CD4-positive, alpha-beta T cell treated with Interleukin-2 at 100 ng/mL for 4 hours (primary cell): ENCODE measurements around the gene GSX2.
"Not testable (repeated sequence)": the region's sequence is repeated elsewhere in the genome, so short reads cannot be mapped to it uniquely, and the experiment has no call there.

Experiments
- DNase-seq: peaks from one replicate; pipeline ENCODE4 v3.0.0-alpha.2; 2020; ENCODE audit warnings: low spot score

Gene GSX2

GRCh38 chr4:54103190-54103574 is 3.2 kb downstream of the GSX2 start:
- DNase-seq, result no peak

DNA sequence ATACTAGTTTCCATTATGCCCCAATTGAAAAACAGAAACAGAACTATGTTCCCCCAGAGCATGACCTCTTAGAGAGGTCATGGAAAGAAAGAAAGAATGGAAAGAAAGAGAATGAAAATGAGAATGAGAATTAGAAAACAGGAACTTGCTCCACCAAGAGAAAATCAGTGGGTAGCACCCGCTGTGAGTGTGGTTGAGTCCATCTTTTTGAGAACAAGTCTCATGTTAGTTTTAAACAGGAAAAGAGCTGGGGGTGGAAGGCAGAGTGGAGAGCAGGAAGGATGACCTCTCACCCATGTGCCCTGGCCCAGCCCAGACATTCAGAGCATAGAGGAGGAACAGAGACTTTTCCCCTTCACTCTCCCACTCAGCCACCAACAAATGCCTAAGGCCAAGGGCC is 4.9 kb downstream of the GSX2 start:
- no peak for DNase-seq

DNA sequence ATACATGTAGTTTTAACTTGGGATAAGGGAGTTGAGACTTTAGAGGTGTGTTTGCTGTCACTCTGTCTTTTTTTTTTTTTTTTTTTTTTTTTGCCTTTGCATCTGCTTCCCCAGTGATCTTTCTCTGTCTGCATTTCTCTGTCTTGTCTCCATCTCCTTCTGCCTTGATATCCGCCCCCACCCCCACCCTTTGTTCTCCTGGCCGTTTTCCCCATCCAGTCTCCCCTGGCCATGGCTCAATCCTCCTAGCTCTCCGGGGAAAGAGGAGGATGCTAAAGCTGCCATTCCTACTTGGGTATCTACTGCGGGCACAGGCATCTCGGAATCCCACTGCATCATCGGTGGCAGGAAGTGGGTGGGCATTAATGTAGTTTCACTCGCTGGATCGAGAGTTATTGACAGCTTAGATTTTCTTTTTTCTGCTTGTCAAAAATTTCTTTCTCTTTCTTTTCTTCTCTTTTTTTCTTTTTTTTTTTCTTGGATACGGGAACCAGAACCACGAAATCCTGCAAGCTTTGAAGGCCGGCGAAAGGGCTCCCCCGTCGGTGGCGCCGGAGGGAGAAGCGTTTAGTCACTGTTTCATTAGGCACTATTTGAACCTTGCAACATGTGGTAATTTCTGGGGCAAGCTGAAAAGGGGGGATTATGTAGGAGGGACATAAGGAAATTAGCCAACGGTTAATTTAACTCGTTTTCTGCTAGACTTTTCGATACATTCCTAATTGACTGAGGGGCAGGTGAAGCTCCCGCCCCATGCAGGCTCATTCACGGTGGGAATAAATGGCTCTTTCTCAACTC is 8.2 kb downstream of the GSX2 start:
- DNase-seq, result no peak

- no peak for DNase-seq
These were observed 9.5 kb downstream of the GSX2 start for GRCh38 chr4:54109241-54110018.

DNA sequence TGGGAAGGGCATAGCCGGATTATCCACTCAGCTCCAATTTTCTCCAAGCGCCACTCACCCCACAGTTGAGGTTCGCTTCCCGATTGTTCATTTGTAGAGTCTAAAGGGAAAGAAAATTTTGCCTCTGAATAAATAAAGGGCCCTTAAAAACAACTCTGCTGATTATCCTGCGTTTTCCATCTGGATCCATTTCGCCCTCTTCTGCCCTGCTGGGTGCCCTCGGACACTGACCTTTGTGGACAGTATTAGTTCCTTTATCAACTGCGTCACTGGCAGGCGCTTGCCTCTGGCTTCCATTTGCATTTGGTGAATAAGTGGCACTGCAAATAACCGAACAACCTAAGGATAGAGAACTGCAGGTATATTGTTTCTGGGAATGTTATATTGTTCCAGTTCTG is 10.1 kb downstream of the GSX2 start:
- no peak for DNase-seq

GRCh38 chr4:54113206-54113605 is 13.2 kb downstream of the GSX2 start:
- DNase-seq, result not testable (repeated sequence)

- DNase-seq, result not testable (repeated sequence)
These were observed 16.3 kb downstream of the GSX2 start for GRCh38 chr4:54116246-54116645.

- DNase-seq, result no peak
These were observed 19.1 kb downstream of the GSX2 start for GRCh38 chr4:54118850-54119589.

DNA sequence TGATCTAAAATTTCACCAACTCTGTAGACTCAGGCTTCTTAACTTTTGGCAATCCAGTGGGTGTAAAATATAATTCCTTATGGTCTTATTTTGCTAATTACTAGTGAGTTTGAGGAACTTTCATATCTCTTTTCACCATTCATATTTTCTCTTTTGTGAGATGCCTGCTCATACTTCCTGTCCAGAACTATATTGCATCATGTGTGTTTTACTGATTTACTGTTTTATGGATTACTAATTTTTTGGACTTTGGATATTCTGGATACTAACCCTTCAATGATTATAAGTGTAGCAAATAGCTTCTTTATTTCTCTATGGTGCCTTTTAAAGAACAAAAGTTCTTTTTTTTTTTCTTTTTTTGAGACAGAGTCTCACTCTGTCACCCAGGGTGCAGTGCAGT is 20.6 kb downstream of the GSX2 start:
- DNase-seq, result no peak

DNA sequence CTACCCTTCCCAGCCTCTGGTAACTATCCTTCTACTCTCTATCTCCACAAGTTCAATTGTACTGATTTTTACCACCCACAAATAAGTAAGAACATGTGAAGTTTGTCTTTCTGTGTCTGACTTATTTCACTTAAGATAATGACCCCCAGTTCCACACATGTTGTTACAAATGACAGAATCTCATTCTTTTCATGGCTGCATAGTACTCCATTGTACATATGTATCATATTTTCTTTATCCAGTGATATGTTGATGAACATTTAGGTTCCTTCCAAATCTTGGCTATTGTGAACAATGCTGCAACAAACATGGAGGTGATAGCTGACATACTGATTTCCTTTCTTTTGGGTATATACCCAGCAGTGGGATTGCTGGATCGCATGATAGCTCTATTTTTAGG is 27.7 kb downstream of the GSX2 start:
- DNase-seq, result no peak

- DNase-seq, result not testable (repeated sequence)
These were observed 28.7 kb downstream of the GSX2 start for GRCh38 chr4:54128694-54129093.

DNA sequence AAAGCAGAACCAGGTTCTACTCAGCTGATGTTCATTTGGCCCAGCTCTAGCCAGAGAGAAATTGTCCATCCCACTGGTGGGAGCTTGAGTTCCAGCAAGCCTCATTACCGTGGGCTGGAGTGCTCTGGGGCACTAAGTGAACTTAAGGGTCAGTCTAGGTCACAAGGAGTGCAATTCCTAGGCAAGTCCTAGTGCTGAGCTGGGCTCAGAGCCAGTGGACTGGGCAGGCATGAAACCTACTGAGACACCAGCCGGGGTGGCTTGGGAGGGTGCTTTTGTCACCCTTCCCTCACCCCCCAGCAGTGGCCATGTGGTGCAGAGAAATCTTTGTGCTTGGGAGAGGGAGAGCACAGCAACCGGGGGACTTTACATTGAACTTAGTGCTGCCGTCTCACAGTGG is 39.4 kb downstream of the GSX2 start:
- DNase-seq, result no peak

GRCh38 chr4:54140287-54140686 is 40.3 kb downstream of the GSX2 start:
- DNase-seq, result no peak

DNA sequence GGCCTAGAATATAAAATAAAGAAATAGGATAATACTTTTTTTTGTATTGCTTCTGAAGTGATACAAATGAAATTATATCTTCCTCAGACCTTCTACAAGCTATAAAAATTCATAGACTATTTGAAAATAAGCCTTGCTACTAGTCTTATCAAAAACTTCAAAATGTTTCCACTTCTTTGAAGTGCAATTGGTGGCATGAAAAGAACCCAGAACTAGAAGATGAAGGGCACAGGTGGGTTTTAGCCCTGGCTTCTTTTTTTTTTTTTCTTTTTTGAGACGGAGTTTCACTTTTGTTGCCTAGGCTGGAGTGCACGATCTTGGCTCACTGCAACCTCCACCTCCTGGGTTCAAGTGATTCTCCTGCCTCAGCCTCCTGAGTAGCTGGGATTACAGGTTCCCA is 44.2 kb downstream of the GSX2 start:
- no peak for DNase-seq

GRCh38 chr4:54144661-54145171 is 44.8 kb downstream of the GSX2 start:
- DNase-seq, result no peak

DNA sequence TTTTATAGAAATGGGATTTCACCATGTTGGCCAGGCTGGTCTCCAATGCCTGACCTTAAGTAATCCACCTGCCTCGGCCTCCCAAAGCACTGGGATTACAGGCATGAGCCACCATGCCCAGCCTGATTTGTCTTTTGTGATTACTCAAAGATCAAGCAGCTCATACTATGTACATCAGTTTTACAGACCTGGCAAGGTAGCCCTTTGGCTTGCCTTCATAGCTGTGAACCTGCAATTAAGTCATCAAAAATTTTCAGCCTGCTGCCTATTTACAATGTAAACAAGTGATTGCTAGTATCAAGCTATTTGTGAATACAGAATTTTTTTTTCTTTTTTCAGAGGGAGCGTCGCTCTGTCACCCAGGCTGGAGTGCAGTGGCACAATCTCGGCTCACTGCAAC is 46.2 kb downstream of the GSX2 start:
- DNase-seq, result no peak

- DNase-seq, result no peak
These were observed 49.4 kb downstream of the GSX2 start for GRCh38 chr4:54149323-54149722.
